PC-9 (cell line): ENCODE results near the gene HAUS6.

ENCODE experiments used
- CTCF ChIP-seq: fragments of 200-600 bp; sonication (generic); conservative IDR thresholded peaks from 2 replicates; pipeline ENCODE4 v1.6.1; 2017; ENCODE audit warnings: mixed run types, antibody characterized with exemption, mild to moderate bottlenecking, moderate library complexity
- EZH2 ChIP-seq: fragments of 200-600 bp; sonication (generic); IDR thresholded peaks from 2 replicates; pipeline ENCODE4 v1.8.0; 2017; ENCODE audit warnings: antibody characterized with exemption, low read depth

- TF ChIP-seq CTCF (no peak), EZH2 (no peak)
These were observed 15.4 kb downstream of the HAUS6 start for GRCh38 chr9:19087106-19088000.
